NCI-H774 (cell line): ENCODE measurements around the gene ADAM22.

Experiments
- DNase-seq: peaks from one replicate; lab custom pipeline; 2025; lab: John Stamatoyannopoulos, UW

Gene ADAM22

DNA sequence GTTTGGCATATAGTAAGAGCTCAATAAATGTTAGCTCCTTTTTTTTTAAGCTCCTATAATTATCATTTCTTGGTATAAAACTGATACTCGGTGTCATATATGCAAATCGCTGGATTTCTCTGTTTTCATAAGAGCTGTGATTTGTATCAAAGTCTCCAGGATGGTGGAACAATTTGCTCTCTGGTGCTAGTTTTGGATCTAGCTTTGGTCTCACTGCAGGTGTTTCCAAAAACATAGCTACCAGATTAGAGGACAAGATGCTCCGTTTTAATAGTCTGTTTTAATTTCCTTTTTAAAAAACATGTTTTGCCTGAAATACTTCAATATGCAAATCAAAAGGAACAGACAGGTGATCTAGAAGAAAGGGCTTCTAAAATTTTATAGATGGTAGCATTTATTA lies 25.3 kb downstream of the ADAM22 start:
- DNase-seq = no peak

DNA sequence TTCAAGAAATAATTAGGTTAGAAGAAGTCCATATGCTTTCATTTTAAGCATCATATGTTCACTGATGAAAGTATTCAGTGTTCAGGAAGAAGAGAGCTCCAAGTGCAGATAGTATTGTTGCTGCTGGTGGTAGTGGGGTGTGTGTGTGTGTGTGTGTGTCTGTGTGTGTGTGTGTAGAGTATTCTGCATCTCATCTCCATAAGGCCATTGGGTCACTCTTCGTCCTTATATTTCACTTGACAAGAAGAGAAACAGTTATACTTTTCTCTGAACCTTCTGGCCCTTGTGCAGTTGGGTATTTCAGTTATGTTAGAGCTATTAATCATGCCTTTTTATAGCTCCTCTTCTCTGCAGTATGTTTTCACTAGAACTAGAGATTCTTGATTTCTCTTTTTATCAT lies 26.2 kb downstream of the ADAM22 start:
- DNase-seq = no peak

DNA sequence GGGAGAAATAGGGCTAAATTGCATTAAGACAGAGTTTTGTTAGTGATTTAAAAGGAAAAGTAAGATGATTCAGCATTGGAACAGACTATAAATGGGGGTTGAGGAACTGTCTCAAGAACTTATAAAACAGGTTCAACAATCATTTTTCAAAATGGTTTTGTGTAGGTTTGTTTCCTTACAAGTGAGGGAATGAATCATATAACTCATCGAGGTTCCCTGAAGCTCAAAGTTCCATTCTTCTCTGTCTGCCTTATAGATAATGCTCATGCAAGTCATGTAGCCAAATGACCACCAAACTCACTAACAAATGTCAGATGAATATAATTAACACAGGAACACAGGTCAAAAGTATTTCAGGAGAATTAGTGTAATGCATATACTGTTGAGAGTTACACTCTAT lies 27.7 kb downstream of the ADAM22 start:
- no peak for DNase-seq

DNA sequence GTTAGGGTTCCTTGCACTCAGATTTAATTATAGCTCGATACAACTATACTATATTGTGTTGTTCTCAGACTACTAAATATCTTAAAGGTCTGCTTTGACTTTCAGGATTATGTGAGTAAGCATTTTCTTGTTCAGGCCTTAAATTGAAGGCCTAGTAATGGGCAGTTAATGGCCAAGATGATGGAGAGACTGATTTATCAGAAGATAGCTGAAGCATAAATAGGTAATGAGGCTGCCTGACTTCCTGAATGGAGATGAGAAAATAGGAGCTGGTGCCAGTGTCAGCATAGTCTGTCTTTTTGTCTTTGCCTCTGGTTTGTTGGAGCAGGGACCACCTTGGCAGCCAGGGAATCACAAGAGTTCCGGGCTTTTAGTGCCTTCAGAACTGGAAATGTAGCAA lies 32.2 kb downstream of the ADAM22 start:
- DNase-seq = no peak

DNA sequence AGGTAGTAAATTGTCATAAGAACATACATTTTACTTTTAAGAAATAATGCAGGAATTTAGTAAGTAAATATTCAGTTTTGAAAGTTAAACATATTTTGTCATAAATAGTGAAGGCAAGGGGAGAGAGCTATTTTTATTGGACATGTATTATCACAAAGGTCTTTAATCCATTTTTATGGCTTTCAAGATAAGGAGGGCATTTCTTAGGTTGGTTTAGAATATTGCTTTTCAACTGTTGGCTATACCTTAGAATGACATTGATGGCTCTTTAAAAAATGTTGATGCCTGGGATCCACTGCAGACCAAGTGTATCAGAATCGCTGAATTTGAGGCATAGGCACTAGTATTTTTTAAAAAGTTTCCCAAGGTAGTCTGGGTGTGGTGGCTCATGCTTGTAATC lies 34.0 kb downstream of the ADAM22 start:
- no peak for DNase-seq

DNA sequence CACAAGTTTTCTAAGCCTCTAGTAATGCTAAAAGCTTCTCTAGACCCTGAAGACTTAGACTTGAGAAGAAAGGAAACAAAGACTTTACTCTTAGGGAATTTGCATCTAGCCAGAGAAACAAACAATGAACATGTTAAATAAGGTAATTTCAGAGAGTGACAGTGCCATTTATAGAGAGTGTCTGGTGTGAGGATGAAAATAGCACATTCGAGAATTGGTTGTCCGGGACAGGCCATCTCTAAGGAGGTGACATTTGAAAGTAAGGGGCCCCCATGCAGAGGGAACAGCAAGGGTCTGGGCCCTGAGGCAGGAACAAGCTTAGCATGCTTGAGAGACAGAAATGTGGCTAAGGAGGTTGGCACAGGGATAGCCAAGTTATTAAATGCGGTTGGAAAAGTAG lies 48.1 kb downstream of the ADAM22 start:
- no peak for DNase-seq

DNA sequence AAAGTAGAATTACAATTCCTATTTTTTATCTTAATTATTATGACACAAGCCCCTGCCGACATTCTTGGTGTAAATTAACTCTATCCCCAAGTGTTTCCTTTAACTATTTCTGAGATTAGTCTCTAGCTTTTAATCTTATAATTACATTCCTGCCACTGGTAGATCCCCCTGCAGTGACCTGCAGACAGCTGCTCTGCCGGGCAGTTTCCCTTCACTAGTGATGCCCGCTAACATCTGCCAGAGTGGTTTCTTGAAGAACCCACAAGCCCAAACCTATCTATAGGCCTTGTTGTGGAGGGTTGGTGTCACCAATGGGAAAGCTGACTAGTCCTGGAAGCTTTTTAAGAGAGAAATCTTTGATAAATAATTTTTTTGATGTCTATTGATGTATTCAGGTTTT lies 50.0 kb downstream of the ADAM22 start:
- no peak for DNase-seq

DNA sequence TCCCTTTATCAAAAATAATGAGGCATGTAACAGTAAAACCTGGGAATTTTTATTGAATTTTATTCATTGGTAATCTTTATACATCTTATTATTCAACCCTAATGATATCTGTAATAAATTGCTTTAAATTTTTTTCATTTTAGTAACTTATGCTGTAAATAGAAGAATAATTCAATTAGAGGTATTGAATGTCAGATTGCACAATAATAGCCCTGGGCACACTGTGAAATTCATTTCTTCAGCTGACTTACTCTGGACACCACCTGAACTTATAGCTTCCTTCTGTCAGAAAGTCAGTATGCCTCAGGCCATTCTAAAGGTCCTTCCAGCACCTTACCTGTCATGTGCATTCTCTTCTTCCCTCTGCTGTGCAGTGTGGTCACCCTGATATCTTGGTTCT lies 59.2 kb downstream of the ADAM22 start:
- DNase-seq = no peak

DNA sequence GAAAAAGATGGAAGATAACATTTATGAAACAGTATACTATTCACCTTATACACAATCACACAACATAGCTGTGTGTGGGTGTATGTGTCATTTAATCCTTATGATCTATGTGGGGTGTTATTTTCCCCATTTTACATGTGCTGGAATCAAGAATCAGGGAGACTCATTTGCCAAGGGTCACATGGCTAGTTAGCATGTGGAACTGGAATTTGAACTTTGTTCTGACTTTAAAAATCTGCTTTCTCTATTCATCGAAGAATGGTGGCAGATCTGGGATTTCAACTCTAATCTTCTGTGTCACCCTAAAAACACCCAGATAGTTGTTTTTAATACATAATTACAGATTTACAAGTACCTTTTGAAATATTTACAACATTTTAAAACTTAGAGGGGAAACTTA lies 65.2 kb downstream of the ADAM22 start:
- DNase-seq = no peak

DNA sequence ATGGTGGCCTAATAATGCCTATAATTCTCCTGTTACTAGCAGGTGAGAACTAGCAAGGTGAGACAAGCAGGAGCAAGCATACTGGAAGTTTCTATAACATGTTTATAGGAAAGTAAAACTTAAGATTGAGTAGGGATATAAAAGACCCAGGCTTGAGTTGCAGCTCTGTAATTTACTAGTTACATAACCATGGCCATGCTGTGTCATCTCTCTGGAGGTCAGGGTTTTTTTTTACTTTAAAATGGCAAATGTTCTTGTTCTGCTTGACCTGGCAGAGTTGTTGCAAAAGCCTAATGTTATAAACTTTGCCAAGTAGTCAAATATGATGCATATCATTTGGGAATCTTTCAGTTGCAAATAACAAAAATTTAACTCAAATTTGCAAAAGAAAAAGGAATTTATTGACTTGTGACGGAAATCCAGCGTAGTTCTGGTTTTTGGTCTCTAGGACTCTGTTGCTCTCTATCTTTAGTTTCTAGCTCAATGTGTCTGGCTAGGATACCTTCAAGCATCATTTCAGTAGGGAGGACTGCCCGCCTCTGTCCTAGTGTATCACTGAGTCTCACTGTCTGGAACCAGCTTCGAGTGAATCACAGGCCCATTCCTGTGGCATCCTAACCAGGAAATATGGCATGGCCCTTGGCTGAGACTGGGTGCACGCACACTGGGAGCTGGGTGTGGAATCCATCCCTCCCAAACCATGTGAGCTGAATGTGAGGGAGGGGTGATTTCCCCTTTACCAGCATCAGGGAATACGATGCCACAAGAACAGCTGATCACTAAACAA lies 67.9 kb downstream of the ADAM22 start:
- no peak for DNase-seq

DNA sequence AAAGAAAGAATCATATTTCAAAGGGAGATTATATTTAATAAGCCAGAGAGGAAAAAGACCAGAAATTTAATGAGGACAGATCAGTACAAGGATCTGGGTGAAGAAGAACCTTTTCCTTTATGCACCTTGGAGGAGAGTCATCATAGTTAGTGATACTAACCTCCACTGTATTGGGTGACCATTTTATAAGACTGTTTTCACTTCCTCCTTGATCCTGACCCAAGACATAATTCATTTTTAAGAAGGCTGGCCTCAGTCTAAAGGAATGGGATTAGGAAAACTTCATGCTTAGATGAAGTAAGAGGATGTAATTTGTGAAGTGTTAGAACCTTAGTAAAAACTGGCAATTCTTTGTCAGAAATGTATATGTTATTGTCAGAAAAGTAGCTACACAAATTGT lies 68.6 kb downstream of the ADAM22 start:
- DNase-seq = no peak

DNA sequence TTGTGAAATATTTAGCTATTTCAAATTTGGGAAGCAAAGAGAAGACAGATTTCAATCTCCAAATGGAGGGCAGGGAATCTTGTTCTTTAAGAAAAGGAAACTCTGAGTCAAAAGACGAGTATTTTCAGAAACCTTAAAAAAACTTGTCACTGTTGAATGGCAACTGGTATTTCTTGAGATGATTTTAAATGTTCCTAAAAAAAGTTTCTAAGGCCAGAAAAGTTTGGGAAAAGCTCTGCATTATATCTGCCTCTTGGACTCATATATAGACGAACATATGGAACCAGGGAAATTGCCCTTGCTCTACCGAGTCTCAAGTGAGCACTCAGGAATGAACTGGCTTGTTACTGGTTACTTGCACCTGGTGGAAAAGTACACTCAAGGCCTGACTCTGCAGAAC lies 69.5 kb downstream of the ADAM22 start:
- DNase-seq = no peak

DNA sequence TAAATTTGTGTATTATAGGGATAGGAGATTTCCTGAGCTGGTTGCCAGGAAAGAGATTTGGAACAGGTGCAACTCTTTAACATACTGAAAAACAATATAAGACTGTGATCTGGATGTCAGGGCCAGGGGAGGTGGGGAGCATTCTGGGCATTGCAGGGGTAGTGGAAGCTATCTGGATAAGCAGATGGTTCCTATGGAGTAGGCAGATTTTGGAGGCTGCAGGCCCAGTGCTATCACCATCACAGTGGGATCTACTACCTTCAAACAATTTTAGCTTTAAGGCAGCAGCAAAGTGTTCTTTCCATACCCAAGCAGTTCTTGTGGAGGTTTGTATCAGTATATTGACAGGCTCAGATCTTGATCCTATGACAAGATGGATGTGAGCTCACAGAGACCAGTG lies 71.1 kb downstream of the ADAM22 start:
- DNase-seq = no peak

DNA sequence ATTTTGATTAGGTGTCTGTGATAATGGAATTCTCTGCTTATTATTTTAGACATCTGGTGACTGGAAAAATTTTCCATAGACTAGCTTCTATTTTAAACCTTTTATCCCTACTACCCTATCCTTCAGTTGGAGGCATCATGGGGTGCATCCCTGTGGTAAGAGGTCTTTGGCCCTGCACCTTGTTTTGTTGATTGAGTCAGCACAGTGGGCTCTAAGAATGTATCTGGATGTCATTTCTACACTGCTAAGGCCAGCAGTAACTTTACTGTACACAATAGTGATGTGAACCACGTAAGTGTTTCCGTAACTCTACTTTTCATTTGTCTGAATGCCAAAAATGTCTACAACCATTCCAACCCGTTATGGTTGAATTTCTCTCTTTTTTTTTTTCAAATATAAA lies 75.6 kb downstream of the ADAM22 start:
- no peak for DNase-seq

DNA sequence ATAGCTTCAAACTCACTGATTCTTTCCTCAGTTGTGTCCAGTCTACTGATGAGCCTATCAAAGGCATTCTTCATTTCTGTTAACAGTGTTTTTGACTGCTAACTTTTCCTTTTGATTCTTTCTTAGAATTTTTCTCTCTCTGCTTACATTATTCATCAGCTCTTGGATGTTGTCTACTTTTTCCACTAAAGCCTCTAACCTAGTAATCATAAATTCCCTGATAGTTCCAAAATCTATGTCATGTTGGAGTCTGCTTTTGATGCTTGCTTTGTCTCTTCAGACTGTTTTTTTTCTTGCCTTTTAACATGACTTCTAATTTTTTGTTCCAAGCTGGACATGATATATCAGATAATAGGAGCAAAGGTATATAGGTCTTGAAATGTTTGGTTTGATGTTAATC lies 78.0 kb downstream of the ADAM22 start:
- DNase-seq = no peak

DNA sequence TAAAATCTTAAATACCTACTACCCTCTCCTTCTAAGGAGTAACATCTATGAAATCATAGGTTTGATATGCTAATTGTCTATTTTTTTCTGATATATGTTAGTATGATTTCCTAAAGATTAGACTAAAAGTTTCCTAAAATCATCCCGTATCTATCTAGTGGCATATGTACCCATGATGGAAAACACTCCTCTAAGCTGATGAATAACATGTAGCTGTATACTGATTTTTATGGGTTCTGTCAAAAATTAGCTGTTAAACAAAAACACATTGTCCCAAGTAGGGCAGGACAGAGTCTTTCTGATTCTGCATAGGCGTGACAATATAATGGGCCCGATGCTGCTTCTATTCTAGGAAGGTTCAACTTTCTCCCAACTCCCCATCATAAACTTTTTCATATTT lies 79.9 kb downstream of the ADAM22 start:
- DNase-seq = no peak

DNA sequence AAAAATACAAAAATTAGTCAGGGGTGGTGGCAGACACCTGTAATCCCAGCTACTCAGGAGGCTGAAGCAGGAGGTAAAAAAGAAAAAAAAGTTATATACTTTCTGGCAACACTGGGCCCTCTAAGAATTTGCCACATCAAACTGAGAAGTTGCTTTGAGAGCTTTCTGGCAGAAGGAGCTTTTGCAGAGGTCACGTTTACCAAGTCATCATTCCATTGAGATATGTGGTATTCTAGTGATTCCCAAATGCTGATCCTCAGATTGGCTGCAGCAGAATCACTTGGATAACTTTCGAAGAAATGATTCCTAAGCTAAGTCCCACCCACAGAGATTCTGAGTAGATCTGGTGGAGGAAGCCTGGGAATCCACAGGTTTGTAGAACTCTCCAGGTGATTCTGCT lies 80.5 kb downstream of the ADAM22 start:
- no peak for DNase-seq

DNA sequence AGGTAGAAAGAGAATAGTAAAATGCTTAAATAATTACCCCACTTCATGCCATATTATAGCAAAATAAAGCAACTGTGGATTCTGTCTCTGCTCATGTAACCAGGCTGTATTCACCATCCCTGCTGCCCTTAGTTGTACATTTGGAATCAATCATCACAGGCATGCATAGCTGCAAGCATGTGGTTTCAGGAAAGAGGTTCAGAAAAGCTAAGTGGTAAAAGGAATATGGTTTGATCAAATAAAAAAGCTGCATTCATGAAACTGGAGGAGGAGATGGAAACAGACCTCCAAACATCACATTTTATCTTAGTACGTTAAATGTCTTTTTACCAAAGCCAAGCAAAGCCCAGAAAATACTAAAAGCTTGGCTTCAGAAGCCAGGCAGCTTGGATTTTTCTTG lies 81.3 kb downstream of the ADAM22 start:
- DNase-seq = no peak

DNA sequence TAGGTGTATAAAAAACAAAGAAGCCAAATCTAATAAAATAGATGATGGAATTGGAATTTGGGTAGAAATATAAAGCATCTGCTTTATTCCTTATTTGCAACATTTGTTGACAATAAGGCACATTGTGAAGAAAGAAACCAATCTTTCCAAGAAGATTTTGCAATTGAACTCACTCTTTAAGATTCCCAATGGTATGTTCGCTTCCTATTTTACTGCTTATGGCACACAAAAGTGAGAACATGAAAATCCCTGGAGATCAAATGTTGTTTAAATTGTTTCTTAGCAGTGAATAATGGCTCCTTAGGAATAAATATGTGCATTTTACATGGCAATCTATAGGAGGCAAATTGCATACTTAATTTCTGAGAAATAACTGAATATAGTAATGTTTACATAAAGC lies 84.5 kb downstream of the ADAM22 start:
- DNase-seq = no peak

DNA sequence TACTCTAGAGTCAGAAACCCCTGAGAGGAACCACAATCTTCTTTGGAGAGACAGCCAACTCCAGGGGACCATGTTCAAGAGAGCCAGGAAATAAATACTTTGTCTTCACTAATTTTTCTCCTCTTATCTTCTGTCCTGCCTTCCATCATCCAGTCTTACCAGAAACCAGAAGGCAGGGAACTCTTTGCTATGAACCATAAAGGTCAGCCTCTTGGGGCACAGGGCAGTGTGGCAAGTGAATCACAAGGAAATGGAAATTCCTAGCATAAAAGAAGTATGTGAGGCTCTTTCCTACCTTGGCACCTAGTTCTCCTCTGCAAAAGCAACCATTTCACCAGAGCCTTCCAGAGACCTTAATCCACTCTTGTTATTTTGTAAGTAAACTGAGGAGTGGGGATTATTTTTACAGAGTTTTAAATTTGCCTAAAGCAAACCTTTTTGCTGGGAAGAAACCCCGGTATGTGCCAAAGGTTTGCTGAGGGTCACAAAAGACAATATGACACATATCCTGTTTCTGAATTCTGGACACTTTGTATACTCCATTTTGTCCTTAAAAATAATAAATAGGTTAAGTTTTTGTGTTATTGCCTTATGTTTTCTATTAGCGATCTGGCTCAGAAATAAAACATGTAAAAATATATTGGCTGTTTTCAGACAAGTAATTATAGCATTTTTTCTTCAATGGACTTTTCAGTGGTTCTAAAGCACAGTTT lies 87.1 kb downstream of the ADAM22 start:
- DNase-seq = no peak

DNA sequence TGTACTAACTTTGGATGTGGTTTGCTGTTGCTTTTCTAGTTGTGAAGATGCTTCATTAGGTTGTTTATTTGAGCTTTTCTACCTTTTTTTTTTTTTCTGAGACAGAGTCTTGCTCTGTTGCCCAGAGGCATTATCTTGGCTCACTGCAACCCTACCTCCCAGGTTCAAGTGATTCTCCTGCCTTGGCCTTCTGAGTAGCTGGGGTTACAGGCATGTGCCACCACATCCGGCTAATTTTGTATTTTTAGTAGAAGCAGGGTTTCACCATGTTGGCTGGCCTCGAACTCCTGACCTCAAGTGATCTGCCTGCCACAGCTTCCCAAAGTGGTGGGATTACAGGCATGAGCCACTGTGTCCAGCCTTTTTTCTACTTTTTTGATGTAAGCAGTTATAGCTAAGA lies 93.7 kb downstream of the ADAM22 start:
- DNase-seq = no peak

DNA sequence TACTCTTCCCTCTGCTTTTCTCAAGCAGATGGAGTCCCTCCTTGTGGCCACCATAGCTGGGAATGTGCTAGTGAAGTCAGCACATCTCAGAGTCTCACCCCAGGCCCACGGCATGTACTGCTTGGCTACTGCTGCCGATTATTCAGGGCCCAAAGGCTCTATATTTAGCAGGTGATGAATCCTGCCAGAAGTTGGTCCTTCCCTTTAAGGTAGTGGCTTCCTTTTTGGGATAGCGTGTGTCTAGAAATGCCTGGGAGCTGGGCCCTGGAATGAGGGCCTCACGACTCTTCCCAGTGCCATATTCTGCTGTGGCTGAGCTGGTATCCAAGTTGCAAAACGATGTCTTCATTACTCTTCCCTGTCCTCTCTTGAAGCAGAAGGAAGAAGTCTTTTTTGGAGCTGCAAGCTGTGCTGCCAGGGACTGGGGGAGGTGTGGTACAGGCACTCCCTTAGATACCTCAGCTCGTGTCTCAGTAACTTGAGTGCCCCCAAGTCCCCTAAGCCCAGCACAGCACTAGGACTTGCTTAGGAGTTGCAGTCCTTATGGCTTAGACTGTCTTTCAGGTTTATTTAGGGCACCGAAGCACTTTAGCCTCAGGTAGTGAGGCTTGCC lies 100.1 kb downstream of the ADAM22 start:
- DNase-seq = no peak

DNA sequence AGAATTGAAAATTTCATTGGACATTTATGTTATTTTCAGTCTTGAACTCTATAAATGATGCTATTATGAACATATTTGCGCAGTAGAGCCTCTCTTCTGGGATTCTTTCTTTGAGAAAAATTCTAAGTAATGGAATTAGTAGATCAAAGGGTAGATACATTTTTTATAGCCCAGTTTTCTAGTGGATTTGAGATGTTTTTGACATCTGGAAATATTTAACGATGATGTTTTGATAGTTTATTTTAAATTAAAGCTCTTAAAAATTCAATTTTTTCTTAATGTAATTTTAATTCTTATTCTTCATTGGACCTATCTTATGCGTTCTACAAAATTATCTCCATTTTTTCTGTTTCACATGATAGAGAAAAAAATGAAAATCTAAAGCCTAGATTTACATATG lies 103.0 kb downstream of the ADAM22 start:
- no peak for DNase-seq

DNA sequence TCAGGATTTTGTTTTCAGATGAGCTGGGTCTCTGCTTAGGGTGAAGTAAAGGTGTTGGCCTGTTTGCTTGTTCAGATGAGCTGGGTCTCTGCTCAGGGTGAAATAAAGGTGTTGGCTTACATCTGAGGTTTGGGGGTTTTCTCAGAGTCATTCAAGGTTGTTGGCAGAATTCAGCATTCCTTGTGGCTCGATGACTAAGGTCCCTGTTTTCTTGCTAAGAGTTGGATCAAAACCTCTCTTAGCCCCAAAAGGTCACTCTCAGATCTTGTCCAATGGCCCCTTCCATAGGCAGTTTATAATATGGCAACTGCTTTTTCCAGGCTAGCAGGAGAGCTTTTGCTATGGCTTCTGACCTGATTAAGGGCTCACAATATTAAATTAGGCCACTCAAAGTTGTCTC lies 106.6 kb downstream of the ADAM22 start:
- no peak for DNase-seq
